C1 segment of cervical spinal cord (tissue), 14 donors: Measurements from ENCODE around the gene CR1L.
"Not testable (repeated sequence)": the region's sequence is repeated elsewhere in the genome, so short reads cannot be mapped to it uniquely, and the experiment has no call there.

ENCODE experiments used
- DNase-seq, 14 donors: peaks; one replicate each; lab custom pipeline; 2025; lab: John Stamatoyannopoulos, UW

Gene CR1L

GRCh38 chr1:207745839-207746767 is 101.2 kb downstream of the CR1L start:
- no peak for DNase-seq

- no peak for DNase-seq
Observed at GRCh38 chr1:207747627-207748492, 102.9 kb downstream of the CR1L start.

DNA sequence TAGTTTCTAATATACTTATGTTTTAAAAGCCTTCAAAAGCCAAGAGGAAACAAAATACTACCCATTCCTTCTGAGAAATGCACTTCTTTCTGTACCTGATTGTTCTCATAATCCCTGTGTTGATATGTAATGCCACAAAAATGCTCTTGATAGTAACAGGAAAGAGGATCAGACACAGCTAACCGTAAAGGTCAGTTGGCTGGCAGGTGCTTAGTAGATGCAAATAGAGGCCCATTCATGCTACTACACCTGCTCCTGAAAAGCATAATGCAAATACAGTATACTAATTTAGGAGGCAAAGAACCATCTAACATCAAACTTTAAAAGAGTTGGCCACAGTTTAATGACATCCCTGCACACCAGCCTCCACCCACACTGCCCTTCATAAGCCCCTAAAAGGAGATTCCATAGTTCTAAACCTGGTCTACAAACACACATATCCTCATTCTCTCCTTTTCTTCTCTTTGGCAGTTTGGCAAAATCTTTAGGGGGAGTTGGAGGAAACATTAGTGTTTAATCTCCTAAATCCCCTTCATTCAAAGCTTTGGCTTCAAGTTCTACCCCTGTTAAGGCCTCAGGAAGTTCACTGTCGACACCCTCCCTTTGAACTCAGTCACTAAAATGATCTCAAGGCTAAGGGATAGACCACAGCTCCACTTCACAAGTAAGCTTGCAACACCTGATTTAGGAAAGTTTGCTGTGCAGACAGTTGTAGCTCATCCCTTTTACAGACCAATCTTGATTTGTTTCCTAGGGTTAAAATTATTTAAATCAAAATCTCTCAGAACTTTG is 104.0 kb downstream of the CR1L start:
- no peak for DNase-seq

GRCh38 chr1:207750631-207751305 is 105.8 kb downstream of the CR1L start:
- no peak for DNase-seq

GRCh38 chr1:207751463-207751789 is 106.5 kb downstream of the CR1L start:
- not testable (repeated sequence) for DNase-seq

DNA sequence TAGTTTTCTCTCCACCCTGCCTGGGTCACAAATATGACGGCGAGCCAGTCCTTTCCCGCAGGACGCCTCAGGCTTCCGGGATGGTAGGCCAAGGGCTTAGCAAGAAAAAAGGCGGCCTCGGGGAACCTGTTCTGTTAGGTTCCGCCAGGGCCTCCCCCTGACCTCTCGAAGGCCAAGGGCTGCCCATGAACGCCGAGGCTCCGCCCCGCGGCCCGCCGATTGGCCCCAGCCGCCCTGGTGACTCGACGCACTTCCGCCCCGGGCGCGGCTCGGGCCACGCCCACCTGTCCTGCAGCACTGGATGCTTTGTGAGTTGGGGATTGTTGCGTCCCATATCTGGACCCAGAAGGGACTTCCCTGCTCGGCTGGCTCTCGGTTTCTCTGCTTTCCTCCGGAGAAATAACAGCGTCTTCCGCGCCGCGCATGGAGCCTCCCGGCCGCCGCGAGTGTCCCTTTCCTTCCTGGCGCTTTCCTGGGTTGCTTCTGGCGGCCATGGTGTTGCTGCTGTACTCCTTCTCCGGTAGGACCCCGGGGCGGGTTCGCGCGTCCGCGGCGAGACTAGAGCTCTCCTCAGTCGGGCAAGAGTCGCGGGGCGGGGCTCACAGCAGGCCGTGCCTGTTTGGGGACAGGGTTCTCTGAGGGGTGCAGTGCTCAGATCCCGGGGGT is 107.0 kb downstream of the CR1L start, which contains the start of gene CD46:
Gene CD46 (plus strand): TSS at position 265 of the 666 bp plus-strand sequence. CDS start 159 bp downstream, at position 424.
- DNase-seq: peak; percentile 32 to 94 (median 85)

DNA sequence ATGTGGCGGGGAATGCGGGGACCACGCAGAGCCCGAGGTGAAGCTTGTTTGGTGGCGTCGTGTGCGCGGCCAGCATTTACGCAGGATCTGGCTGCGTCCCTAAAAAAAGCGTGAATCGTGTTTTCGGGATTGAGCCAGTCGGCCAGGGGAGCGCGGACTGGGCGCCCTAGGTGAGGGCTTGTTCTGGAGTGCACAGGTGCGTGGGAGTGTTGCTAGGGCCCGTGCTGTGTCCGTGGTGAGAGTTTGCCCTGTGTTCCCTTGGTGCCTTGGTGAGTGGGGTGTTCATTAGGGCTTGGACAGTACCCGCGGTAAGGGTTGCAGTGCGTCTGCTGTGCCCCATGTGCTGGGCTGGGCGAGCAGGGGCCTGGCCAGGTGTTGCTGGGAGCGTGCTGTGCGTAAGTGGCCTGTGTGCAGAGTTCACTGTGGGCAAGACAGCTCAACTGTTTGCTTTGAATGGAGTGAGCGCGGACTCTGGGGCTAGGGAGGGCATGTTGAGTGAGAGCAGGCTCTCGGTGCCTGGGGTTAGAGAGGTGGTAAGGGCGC is 107.6 kb downstream of the CR1L start:
- peak in 7 of 14 donors; percentile 15 to 54 (median 24) for DNase-seq

DNA sequence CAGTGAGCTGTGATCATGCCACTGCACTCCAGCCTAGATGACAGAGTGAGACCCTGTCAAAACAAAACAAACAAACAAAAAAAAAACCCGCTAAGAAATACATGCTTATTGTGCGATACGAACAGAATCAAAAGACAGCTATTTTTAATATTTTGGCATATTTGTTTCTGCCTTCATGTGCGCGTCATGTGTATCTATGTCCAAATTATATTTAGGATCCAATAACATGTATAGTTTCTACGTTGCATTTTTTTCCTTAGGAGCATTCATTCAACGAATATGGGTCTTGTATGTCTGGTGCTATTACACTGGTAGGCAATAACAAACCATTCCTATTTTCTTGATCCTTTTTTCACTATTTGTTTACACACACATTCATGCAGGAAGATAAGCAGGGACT is 108.7 kb downstream of the CR1L start:
- no peak for DNase-seq

GRCh38 chr1:207754011-207754410 is 109.1 kb downstream of the CR1L start:
- no peak for DNase-seq

DNA sequence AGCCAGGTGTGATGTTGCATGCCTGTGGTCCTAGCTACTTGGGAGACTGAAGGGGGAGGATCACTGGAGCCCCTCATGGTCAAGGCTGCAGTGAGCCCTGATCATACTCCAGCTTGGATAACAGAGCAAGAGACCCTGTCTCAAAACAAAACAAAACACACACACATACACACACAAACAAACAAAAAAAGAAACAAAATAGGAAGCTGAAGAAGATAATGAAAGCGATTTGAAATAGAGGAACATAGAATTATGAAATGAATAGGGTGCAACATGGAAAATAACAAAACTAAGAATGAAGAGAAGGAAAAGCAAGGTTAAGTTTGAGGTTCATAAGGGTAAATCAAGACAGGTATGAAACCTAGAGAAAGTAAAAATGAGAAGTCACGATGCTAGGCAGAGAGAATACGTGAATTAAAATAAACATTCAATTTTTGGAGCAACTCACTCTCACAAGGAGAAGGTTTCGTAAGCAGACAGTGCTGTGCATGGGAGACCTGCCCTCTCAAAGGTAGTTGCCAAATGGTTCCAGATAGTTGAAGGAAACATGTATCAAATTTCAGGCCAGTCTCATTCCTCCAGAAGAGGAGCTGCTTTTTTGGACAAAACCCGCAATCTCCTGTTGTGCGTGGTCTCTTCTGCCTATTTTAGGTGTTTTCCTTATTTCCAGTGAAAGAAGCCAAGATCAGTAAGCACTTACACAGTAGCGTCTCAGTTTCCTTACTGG is 110.2 kb downstream of the CR1L start:
- DNase-seq: no peak

GRCh38 chr1:207755846-207756693 is 111.1 kb downstream of the CR1L start:
- DNase-seq: no peak

- no peak for DNase-seq
Observed at GRCh38 chr1:207762622-207763021, 117.7 kb downstream of the CR1L start.

DNA sequence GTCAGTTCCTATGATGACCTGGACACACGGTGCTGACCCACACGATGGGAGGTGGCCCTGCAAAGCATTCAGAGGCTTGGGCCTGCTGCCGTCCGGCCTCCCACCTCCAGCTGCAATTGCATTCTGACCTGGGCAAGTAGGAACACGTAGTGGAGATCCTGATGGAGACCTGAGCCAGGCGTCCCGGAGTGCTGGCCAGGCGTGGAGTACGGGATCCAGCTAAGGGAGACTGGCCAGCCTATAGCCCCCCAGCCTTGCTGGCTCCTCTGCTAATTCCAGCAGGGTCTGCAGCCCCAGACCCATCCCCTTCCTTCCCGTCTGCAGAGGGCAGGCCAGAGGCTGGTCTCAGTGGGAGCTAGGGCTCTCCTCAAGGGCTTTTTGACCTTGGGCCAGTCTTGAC is 118.2 kb downstream of the CR1L start:
- no peak for DNase-seq

DNA sequence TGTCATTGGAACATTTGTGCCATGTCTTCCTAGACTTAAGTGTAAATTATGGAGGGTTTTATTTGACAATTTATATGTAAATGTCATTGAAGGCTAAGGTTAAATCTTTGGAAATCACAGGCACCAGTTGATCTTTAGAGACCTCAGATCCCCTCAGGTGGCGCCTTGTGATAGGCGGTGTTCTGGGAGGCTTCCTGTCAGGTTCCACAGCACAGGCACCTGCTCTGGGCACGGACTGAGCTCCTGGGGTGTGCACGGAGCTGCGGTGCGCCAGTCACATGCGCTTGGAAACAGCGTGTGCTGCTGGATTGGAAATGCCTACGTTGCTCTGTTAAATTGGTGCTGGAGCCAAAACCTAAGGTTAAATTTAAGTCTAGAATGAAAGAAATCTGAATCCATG is 119.0 kb downstream of the CR1L start:
- no peak for DNase-seq

DNA sequence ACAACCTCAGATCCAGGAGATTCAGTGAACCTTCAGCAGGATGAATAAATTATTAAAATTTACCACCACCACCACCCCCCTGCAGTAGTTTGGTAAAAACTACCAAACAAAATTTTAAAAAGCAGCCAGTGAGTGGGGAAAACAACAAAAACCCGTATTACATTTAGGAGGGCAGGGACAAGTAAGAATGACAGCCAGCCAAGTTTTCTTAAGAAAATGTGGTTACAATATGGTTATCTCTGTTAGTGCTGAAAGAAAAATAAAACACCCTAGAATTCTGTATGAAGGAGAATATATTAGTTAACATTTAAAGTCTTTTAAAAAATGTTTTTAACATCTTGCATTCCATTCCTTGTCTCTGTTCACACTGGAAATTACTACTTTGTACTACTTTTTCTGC is 121.6 kb downstream of the CR1L start:
- no peak for DNase-seq

- not testable (repeated sequence) for DNase-seq
Observed at GRCh38 chr1:207770514-207770913, 125.6 kb downstream of the CR1L start.
